ENCODE measurements around the gene IL5. TPM values are rescaled to one million over a fixed set of nuclear protein-coding genes. Genes with fewer than 3 reads are reported as not detected.

The IL5 gene
- total and polyA plus RNA-seq, 2 of the 13 experiments (the other 11 are each of a cell fraction or from before 2014, with no cell fraction given) = not detected

GRCh38 chr5:132557478-132558172 lies 14.3 kb upstream of the IL5 start (continued):
- peak in 1 of 2 experiments; percentile 6; a peak in 1 of 4 replicates for TF ChIP-seq KLF16 (CRISPR knock-in tag; IDR thresholded peaks at IDR 0.05)
- no peak for TF ChIP-seq PRMT3 (CRISPR knock-in tag; IDR thresholded peaks at IDR 0.05; ENCODE audit: borderline replicate concordance, low read depth)
- no peak for TF ChIP-seq YY1 (IDR thresholded peaks at IDR 0.05; ENCODE audit: insufficient read depth, insufficient replicate concordance, low read depth, low read length)
- no peak for TF ChIP-seq GPN1 (CRISPR knock-in tag; IDR thresholded peaks at IDR 0.05; ENCODE audit: borderline replicate concordance)
- no peak for TF ChIP-seq ZFP41 (CRISPR knock-in tag; IDR thresholded peaks at IDR 0.05; ENCODE audit: borderline replicate concordance)
- no peak for TF ChIP-seq IKZF4 (CRISPR knock-in tag; IDR thresholded peaks at IDR 0.05; ENCODE audit: borderline replicate concordance, low read depth, not compliant biosample characterization)
- TF ChIP-seq ATF7-NPFF (CRISPR knock-in tag; IDR thresholded peaks at IDR 0.05; ENCODE audit: low read depth) = no peak
- no peak; the same call in 1 of the 2 replicates for TF ChIP-seq GABPB1 (CRISPR knock-in tag; IDR thresholded peaks at IDR 0.05)
- TF ChIP-seq ZNF775 (CRISPR knock-in tag; IDR thresholded peaks at IDR 0.05; ENCODE audit: borderline replicate concordance) = no peak
- TF ChIP-seq GATA4 (IDR thresholded peaks at IDR 0.05; ENCODE audit: borderline replicate concordance, low read depth) = no peak
- TF ChIP-seq FOXP1 (IDR thresholded peaks at IDR 0.05) = no peak
- peak; percentile 5; the same call in 1 of the 2 replicates for TF ChIP-seq FOXP1 (CRISPR knock-in tag; IDR thresholded peaks at IDR 0.05)
- no peak for TF ChIP-seq RAD21 (CRISPR knock-in tag; IDR thresholded peaks at IDR 0.05)
- TF ChIP-seq ZBTB14 (CRISPR knock-in tag; IDR thresholded peaks at IDR 0.05) = no peak
- no peak for TF ChIP-seq ZNF335 (CRISPR knock-in tag; IDR thresholded peaks at IDR 0.05)
- TF ChIP-seq DR1 (CRISPR knock-in tag; IDR thresholded peaks at IDR 0.05) = no peak
- TF ChIP-seq WIZ (CRISPR knock-in tag; IDR thresholded peaks at IDR 0.05) = no peak
- no peak for TF ChIP-seq RBFOX2 (IDR thresholded peaks at IDR 0.05; ENCODE audit: low read depth, low read length)
- no peak for TF ChIP-seq ZNF329 (CRISPR knock-in tag; IDR thresholded peaks at IDR 0.05; ENCODE audit: low read depth)
- TF ChIP-seq AGO2 (optimal IDR thresholded peaks at IDR 0.05; ENCODE audit: low read depth, low read length) = no peak
- no peak for TF ChIP-seq CBX1 (IDR thresholded peaks at IDR 0.05; ENCODE audit: low read depth)
- no peak for TF ChIP-seq CAMTA2 (CRISPR knock-in tag; IDR thresholded peaks at IDR 0.05; ENCODE audit: borderline replicate concordance)
- no peak for TF ChIP-seq ZFP91 (CRISPR knock-in tag; IDR thresholded peaks at IDR 0.05; ENCODE audit: borderline replicate concordance)
- no peak for TF ChIP-seq ZFP82 (CRISPR knock-in tag; IDR thresholded peaks at IDR 0.05; ENCODE audit: borderline replicate concordance)
- no peak; a peak in 3 of 4 replicates for TF ChIP-seq HMGXB4 (CRISPR knock-in tag; IDR thresholded peaks at IDR 0.05; ENCODE audit: borderline replicate concordance in 1 of 2, low read depth in 1 of 2)
- peak; percentile 79 for TF ChIP-seq GATAD2A (CRISPR knock-in tag; IDR thresholded peaks at IDR 0.05)

Measured in HepG2 (cell line).